Activated gamma-delta T cell (primary cell): ENCODE data around the gene MAPK8IP3.

Experiments
- DNase-seq: peaks from one replicate; lab custom pipeline; 2025; lab: John Stamatoyannopoulos, UW

Gene MAPK8IP3

GRCh38 chr16:1812732-1813163 is 106.8 kb downstream of the MAPK8IP3 start:
- DNase-seq = no peak

DNA sequence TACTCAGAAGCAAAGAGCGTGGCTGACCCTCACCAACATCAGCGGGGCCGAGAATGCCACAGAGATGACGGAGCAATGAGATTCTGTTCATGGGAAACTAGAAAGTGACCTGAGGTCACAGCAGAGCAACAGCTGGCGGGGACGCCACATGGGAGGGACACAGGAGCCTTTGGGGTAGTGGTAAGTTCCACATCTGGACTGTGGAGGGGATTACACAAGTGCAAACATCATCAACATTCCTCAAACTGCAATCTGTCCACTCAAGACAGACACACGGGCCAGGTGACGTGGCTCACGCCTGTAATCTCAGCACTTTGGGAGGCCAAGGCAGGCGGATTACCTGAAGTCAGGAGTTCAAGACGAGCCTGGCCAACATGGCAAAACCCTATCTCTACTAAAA is 109.5 kb downstream of the MAPK8IP3 start:
- no peak for DNase-seq

GRCh38 chr16:1816396-1817275 is 110.6 kb downstream of the MAPK8IP3 start:
- DNase-seq = no peak

DNA sequence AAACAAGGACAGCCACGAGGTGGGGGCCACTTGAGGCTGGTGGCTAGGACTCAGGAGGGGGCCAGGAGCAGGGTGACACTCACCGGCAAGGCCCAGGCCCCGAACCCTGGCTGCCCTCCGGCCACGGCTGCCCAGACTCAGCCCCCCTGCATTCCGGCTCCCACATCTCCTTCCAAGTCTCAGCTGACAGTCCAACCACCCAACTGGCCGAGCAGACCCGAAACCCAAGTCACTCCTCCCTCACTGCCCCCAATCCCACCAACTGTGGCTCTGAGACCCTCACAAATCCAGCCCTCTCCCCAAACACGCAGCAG is 111.2 kb downstream of the MAPK8IP3 start:
- DNase-seq = no peak

DNA sequence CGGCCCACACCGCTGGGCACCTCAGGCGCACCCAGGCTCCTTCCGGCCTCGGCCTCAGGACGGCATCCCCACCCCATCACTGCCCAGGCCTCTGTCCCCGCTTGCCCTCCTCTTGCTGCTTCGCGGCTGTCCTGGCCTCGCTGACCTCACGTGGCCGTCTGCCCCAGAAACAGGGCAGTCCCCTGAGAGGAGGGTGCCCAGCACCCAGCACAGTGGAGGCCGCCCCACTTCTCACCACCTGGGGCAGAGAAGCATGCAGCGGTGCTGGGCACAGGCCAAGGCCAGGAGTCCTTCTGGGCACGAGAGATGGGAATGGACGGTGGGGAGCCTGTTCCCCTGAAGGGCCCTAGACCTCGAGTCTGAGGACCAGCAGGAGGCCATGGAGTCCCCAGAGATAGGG is 111.7 kb downstream of the MAPK8IP3 start:
- no peak for DNase-seq

DNA sequence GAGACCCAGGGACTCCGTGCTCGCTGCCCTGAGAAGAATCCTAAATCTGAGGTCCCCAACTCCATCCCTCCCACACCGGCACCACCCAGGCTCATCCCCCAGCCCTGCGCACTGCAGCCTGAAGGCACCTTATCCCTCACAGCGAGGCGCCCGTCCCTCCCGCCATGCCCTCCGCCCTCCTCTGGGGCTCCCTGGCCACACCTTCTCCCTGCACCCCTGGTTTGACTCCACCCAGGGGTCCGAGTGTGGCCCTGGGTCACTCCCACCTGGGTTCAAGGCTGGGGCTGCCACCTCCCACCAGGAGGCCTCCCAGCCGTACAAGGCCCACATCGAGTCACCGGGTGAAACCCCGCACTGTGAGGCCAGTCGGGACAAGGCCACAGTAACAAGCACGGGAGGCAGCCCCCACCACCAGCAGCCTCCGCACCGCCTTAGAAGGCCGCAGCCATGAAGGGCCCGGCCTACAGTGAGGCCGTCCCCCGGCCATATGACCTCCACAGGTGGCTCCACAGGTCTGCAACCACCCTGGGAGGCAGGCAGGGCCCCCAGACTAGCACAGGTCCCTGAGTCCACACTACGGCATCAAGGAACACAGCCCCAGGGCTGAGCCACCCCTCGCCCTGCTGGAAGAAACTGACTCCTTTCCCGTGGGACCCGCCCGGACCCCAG is 112.3 kb downstream of the MAPK8IP3 start:
- DNase-seq = no peak

GRCh38 chr16:1818873-1819525 is 113.0 kb downstream of the MAPK8IP3 start:
- no peak for DNase-seq

DNA sequence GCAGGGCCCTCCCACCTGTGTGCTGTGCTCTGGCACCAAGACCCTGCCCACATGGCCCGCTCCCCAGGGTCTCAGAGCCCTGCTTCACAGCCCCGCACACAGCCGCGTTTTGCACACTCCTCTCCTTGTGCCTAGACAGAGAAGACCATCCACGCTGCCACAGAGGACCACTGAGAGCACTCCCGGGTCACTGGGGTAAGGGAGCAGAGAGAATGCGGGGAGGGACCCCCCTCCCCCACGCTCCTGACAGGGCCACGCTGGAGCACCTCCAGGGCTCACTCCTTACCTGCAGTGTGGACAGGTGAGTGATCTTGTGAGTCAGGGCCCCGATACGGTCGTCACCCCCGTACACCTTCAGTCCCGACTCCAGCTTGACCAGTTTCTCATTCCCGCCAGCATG is 113.6 kb downstream of the MAPK8IP3 start:
- no peak for DNase-seq
